Adrenal gland (tissue), 12 donors: ENCODE results near the gene TWIST2. TPM values are rescaled to one million over a fixed set of nuclear protein-coding genes. Genes with fewer than 3 reads are reported as not detected.

Experiments
- DNase-seq, 7 donors: peaks; one replicate each; pipeline ENCODE4 v3.0.0-alpha.2; 2019 to 2020
- H3K27ac ChIP-seq, 5 donors: fragments of 200-600 bp; sonication (generic) in 4 of 5; 1 replicate in 3 of 5; 2 replicates in 2 of 5; pipeline versions ENCODE4 v1.5.1 to v1.8.0; 2016 to 2020; ENCODE audit warnings: mild to moderate bottlenecking in 1 of 5
- H3K27me3 ChIP-seq: fragments of 200-600 bp; 2 replicates; pipeline ENCODE4 v1.8.0; 2021
- H3K36me3 ChIP-seq, 2 donors: fragments of 200-600 bp; replicated peaks in 1 of 2; 1 replicate in 1 of 2; 2 replicates in 1 of 2; pipeline versions ENCODE4 v1.5.1 to v1.8.0; 2018 to 2022
- H3K4me1 ChIP-seq, 2 donors: fragments of 200-600 bp; replicated peaks in 1 of 2; 1 replicate in 1 of 2; 2 replicates in 1 of 2; pipeline versions ENCODE4 v1.5.1 to v1.8.0; 2018 to 2021
- H3K4me3 ChIP-seq, 4 donors: fragments of 200-600 bp; sonication (generic) in 3 of 4; one replicate each; pipeline ENCODE4 v1.5.1; 2016 to 2018
- H3K9me3 ChIP-seq, 3 donors: fragments of 200-600 bp; sonication (generic) in 1 of 3; replicated peaks in 1 of 3; 1 replicate in 2 of 3; 2 replicates in 1 of 3; pipeline versions ENCODE4 v1.5.1 to v1.8.0; 2016 to 2021
- POLR2A ChIP-seq, 2 donors: fragments of 450-650 bp; IDR thresholded peaks; one replicate each; pipeline ENCODE4 v1.6.1; 2017; ENCODE audit warnings: antibody characterized with exemption in 2 of 2, mild to moderate bottlenecking in 2 of 2, moderate library complexity in 1 of 2
- WGBS, 4 donors: extraction: QIAGEN DNeasy Blood & Tissue Kit in 2 of 4; methylation state at CpG; one replicate each; pipeline versions ENCODE4 v1.1.5 to v1.1.7; 2013 to 2017; 5-methylcytosine and 5-hydroxymethylcytosine counted together
- intact Hi-C, 2 donors: fragments of 100-400 bp; cut with DNase I; formaldehyde crosslinking; loops; one replicate each; pipeline versions ENCODE4 v1.14.1 to v1.15.0; 2022 to 2023
- polyA plus RNA-seq, 3 donors: library from polyadenylated mRNA; stranded (reverse); fragments of 200-250 nt in 2 of 3; fragments of 350-450 nt in 1 of 3; fragmentation: Illumina TruSeq in 1 of 3; extraction: RNeasy Lipid Tissue Mini Kit (QIAGEN cat#74804) in 1 of 3; gene quantifications; one replicate each; pipeline ENCODE4 v1.2.3, GENCODE V29; 2013 to 2014
- total RNA-seq, 9 donors: library from RNA; depleted of rRNA in 4 of 9; stranded (reverse); fragments of >200 nt in 4 of 9; fragments of 120-200 nt in 1 of 9; fragmentation: NEBNext Ultra II Directional in 1 of 9; extraction: Animal tissue kit (Norgen Biotek cat#: 25700) in 1 of 9; gene quantifications; one replicate each; pipeline versions ENCODE4 v1.1.0 to v1.2.4, GENCODE V29; 2013 to 2023
- TF ChIP-seq, protein P1 (sequence below), 6 experiments: fragments of 450-650 bp in 4 of 6; fragments of 200-600 bp in 2 of 6; sonication (generic) in 1 of 6; IDR thresholded peaks; 1 replicate in 5 of 6; 2 replicates in 1 of 6; pipeline versions ENCODE4 v1.5.1 to v1.8.0; 2016 to 2021; ENCODE audit warnings: antibody characterized with exemption in 6 of 6, mild to moderate bottlenecking in 2 of 6, moderate library complexity in 1 of 6
- donor health status: healthy with polysubstance abuse.
- donor health status: Bipolar disorder and iron deficiency.
- donor health status: DM: yes; HTN: yes; CAD: no.
- donor health status: DM: no; HTN: no; CAD: no.
- donor health status: DM: no; HTN: no; CAD: no.
- donor health status: DM: yes; HTN: yes; CAD: no.

TWIST2 gene
- total and polyA plus RNA-seq, 12 donors, result 1.0 to 20.5 (median 6.0) TPM

DNA sequence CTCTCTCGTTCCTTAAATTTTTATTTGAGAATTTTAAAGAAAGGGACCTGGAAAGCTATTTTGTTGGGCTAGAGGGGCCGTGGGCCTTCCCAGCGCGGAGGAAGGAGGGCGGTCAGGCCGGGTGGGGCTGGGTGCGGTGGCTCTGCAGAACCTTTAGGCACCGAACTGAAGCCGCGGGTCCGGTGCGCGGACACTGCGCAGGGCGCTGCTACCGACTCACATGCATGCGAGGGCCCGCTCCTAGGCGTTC is 1.6 kb upstream of the TWIST2 start:
- no peaks in the 10 kb centered on the region for H3K9me3 ChIP-seq
- DNase-seq, result no peak
- WGBS, 4 donors, result 53 to 83% (median 67%) methylated on average over 9 to 19 of the region's 19 CpGs
- H3K4me3 ChIP-seq, result no peak overlapping the region
- H3K27ac ChIP-seq, result peak overlapping the region in 1 of 5 donors; percentile 84
- H3K36me3 ChIP-seq, result no peaks in the 10 kb centered on the region
- intact Hi-C loops, result loop anchor here in 1 of 2 donors (10.0 kb wide), 1 partner anchor 118 kb away; no protein-coding TSS in a partner anchor
- TF ChIP-seq POLR2A (IDR thresholded peaks at IDR 0.05), result no peak
- TF ChIP-seq, protein P1, sequence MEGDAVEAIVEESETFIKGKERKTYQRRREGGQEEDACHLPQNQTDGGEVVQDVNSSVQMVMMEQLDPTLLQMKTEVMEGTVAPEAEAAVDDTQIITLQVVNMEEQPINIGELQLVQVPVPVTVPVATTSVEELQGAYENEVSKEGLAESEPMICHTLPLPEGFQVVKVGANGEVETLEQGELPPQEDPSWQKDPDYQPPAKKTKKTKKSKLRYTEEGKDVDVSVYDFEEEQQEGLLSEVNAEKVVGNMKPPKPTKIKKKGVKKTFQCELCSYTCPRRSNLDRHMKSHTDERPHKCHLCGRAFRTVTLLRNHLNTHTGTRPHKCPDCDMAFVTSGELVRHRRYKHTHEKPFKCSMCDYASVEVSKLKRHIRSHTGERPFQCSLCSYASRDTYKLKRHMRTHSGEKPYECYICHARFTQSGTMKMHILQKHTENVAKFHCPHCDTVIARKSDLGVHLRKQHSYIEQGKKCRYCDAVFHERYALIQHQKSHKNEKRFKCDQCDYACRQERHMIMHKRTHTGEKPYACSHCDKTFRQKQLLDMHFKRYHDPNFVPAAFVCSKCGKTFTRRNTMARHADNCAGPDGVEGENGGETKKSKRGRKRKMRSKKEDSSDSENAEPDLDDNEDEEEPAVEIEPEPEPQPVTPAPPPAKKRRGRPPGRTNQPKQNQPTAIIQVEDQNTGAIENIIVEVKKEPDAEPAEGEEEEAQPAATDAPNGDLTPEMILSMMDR (IDR thresholded peaks at IDR 0.05), result no peak
- H3K4me1 ChIP-seq, result peaks cover 0 to 8% of the 10 kb centered on the region in 2 donors
- H3K27me3 ChIP-seq, result peaks cover 40% of the 10 kb centered on the region

DNA sequence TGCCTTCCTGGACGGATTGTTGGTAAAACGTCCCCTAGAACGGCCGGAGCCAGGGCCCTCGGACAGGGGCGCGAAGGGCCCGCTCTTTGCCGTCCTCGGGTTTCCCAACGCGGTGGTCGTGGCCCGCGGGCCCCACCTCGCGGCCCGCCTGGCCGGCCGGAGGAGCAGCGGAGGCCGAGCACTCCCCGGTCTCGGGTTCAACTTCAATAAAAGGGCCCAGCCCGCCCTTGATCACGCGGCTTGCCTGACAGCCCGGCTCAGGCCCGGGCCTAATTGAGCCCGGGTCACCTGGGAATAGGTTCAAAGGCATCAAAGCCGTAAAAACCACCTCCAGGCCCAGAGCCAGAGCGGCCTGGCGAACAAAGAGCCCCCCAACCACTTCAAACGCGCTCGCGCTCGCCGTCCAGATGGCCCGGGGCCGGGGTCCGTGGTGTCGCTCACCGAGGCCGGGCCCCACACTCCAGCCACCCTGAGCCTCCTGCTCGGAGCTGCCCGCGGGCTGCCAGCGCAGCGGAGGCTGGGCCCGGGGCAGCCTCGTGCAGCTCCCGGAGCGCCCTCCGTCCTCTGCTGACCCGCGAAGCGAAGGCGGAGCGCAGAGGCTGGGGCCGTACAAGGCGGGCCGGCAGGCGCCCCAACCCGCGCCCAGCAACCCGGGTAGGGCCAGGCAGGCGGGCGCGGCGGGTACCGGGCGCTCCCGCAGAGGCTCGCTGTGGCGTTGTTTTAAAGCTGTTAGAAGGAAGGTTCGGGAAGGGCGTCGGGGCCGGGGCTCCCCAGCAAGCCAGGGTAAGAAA is 1.1 kb upstream of the TWIST2 start:
- intact Hi-C loops, result loop anchor here in 1 of 2 donors (10.0 kb wide), 1 partner anchor 118 kb away; no protein-coding TSS in a partner anchor
- Histone ChIP-seq H3K4me3 (peak overlapping the region in 2 of 4 donors; percentile 17 to 56), H3K36me3 (no peaks in the 10 kb centered on the region), H3K4me1 (peaks cover 0 to 8% of the 10 kb centered on the region in 2 donors), H3K9me3 (no peaks in the 10 kb centered on the region), H3K27ac (peak overlapping the region in 2 of 5 donors; percentile 26 to 84), H3K27me3 (peaks cover 42% of the 10 kb centered on the region)
- TF ChIP-seq POLR2A (IDR thresholded peaks at IDR 0.05), result no peak
- TF ChIP-seq, protein P1 (IDR thresholded peaks at IDR 0.05), result no peak
- WGBS, 4 donors, result 36 to 48% (median 43%) methylated on average over 32 to 80 of the region's 80 CpGs
- no peak for DNase-seq

- intact Hi-C loops, result loop anchor here in 1 of 2 donors (10.0 kb wide), 1 partner anchor 117 kb away; no protein-coding TSS in a partner anchor
- peaks cover 0 to 8% of the 10 kb centered on the region in 2 donors for H3K4me1 ChIP-seq
- peaks cover 42% of the 10 kb centered on the region for H3K27me3 ChIP-seq
- H3K4me3 ChIP-seq, result peak overlapping the region in 2 of 4 donors; percentile 17 to 56
- peak overlapping the region in 2 of 5 donors; percentile 26 to 84 for H3K27ac ChIP-seq
- DNase-seq, result no peak
- WGBS, 4 donors, result 19 to 27% (median 19%) methylated on average over 3 to 30 of the region's 30 CpGs; no CpG with 5 or more reads in 1 of the 4 donors
- no peak for TF ChIP-seq POLR2A (IDR thresholded peaks at IDR 0.05)
- TF ChIP-seq, protein P1 (IDR thresholded peaks at IDR 0.05), result no peak
- no peaks in the 10 kb centered on the region for H3K9me3 ChIP-seq
- no peaks in the 10 kb centered on the region for H3K36me3 ChIP-seq
Measured at GRCh38 chr2:238847419-238847801, 475 bp upstream of the TWIST2 start.

DNA sequence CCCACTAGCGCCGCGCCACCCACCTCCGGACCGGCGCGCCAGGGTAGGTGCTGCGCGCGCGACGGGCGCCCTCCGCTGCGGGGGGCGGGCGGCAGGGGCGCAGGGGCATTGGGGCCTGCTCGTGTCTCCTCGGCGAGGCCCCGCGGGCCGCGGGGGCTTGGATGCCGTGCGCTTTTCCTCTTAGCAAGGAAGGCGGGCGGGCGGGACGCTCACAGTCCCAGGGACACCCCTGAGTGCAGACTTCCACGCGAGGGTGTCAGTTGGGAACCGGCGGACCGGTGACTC is 748 bp downstream of the TWIST2 start:
- intact Hi-C loops, result loop anchor here in 1 of 2 donors (10.0 kb wide), 1 partner anchor 116 kb away; no protein-coding TSS in a partner anchor
- Histone ChIP-seq H3K4me1 (peaks cover 0 to 8% of the 10 kb centered on the region in 2 donors), H3K36me3 (no peaks in the 10 kb centered on the region), H3K27me3 (peaks cover 42% of the 10 kb centered on the region), H3K27ac (peak overlapping the region in 2 of 5 donors; percentile 52 to 84), H3K9me3 (no peaks in the 10 kb centered on the region), H3K4me3 (peak overlapping the region in 1 of 4 donors; percentile 56)
- 4 to 10% (median 6%) methylated on average over 2 to 36 of the region's 36 CpGs for WGBS, 4 donors
- TF ChIP-seq POLR2A (IDR thresholded peaks at IDR 0.05), result no peak
- TF ChIP-seq, protein P1 (IDR thresholded peaks at IDR 0.05), result no peak
- DNase-seq, result no peak
